Ramos (cell line): ENCODE measurements around the gene ADI1.
"Not testable (repeated sequence)": the region's sequence is repeated elsewhere in the genome, so short reads cannot be mapped to it uniquely, and the experiment has no call there.

Source experiments
- in situ Hi-C: fragments of 300-500 bp; cut with MboI; formaldehyde crosslinking; loops from one replicate; pipeline ENCODE4 v1.14.3; 2022; ENCODE audit warnings: low sequenced_read_pairs; ENCODE audit not compliant: unreplicated experiment

The ADI1 gene

GRCh38 chr2:3532941-3533340 lies 13.6 kb upstream of the ADI1 start:
- in situ Hi-C loops = no loop called here

- in situ Hi-C loops = no loop called here
Measured at GRCh38 chr2:3529316-3530025, 10.1 kb upstream of the ADI1 start.

- in situ Hi-C loops = no loop called here
Measured at GRCh38 chr2:3527886-3528785, 8.8 kb upstream of the ADI1 start.

GRCh38 chr2:3526871-3527270 lies 7.5 kb upstream of the ADI1 start:
- in situ Hi-C loops = no loop called here

GRCh38 chr2:3523551-3524041 lies 4.3 kb upstream of the ADI1 start:
- in situ Hi-C loops = no loop called here

- in situ Hi-C loops = no loop called here
Measured at GRCh38 chr2:3522961-3523421, 3.7 kb upstream of the ADI1 start.

- in situ Hi-C loops = no loop called here
Measured at GRCh38 chr2:3520591-3520990, 1.3 kb upstream of the ADI1 start.

GRCh38 chr2:3518496-3519254 lies 656 bp downstream of the ADI1 start:
- in situ Hi-C loops = no loop called here

GRCh38 chr2:3517948-3518495 lies 1.3 kb downstream of the ADI1 start:
- in situ Hi-C loops = no loop called here

- in situ Hi-C loops = no loop called here
Measured at GRCh38 chr2:3516831-3517230, 2.5 kb downstream of the ADI1 start.

GRCh38 chr2:3515438-3515837 lies 3.9 kb downstream of the ADI1 start:
- in situ Hi-C loops = not testable (repeated sequence)

- in situ Hi-C loops = no loop called here
Measured at GRCh38 chr2:3513026-3513810, 6.1 kb downstream of the ADI1 start.

GRCh38 chr2:3512086-3512485 lies 7.2 kb downstream of the ADI1 start:
- in situ Hi-C loops = no loop called here

GRCh38 chr2:3505771-3506170 lies 13.6 kb downstream of the ADI1 start:
- in situ Hi-C loops = no loop called here

- in situ Hi-C loops = no loop called here
Measured at GRCh38 chr2:3504741-3505140, 14.6 kb downstream of the ADI1 start.

- in situ Hi-C loops = no loop called here
Measured at GRCh38 chr2:3503483-3503882, 15.8 kb downstream of the ADI1 start.

- in situ Hi-C loops = no loop called here
Measured at GRCh38 chr2:3503046-3503445, 16.3 kb downstream of the ADI1 start.

- in situ Hi-C loops = no loop called here
Measured at GRCh38 chr2:3500326-3500899, 18.9 kb downstream of the ADI1 start.

GRCh38 chr2:3498783-3499394 lies 20.4 kb downstream of the ADI1 start:
- in situ Hi-C loops = no loop called here
